Activated naive CD4-positive, alpha-beta T cell (primary cell): ENCODE data around the gene UBE2G2.

Source experiments
- DNase-seq, 4 experiments: peaks; one replicate each; lab custom pipeline; 2025; lab: John Stamatoyannopoulos, UW

Gene UBE2G2

DNA sequence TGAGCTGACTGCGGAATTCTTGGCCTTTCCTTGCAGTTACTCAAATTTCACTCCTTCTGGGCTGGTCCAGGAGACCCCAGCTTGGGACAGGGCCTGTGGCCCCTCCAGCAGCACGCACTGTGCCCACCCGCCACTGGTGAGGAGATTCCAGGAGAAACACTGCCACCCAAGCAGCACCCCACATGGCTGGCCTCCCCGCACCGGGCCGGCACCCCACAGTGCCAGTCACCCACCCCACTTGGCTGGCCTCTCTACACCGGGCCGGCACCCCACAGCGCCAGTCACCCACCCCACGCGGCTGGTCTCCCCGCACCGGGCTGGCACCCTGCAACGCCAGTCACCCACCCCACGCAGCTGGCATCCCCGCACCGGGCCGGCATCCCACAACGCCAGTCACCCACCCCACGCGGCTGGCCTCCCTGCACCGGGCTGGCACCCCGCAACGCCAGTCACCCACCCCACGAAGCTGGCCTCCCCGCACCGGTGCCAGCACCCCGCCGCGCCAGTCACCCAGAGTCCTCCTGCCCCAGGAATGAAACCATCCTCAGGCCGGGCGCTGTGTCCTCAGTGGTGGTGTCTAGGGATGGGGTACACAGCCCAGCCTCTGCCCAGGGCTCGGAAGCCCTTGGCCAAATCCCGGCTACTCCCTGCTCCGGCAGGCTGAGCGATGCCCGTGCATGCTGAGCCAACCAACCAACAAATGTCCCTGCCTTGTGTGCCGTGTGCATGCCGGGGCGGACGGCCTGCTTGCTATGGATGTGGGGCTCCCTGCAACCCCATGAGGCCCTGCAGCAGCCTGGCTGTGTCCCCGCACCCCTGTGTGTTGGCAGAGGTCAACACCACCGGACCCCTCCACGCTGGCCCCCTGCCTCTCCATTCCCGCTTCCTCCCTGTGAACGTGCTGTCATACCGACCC is 51.6 kb downstream of the UBE2G2 start:
- no peak for DNase-seq

DNA sequence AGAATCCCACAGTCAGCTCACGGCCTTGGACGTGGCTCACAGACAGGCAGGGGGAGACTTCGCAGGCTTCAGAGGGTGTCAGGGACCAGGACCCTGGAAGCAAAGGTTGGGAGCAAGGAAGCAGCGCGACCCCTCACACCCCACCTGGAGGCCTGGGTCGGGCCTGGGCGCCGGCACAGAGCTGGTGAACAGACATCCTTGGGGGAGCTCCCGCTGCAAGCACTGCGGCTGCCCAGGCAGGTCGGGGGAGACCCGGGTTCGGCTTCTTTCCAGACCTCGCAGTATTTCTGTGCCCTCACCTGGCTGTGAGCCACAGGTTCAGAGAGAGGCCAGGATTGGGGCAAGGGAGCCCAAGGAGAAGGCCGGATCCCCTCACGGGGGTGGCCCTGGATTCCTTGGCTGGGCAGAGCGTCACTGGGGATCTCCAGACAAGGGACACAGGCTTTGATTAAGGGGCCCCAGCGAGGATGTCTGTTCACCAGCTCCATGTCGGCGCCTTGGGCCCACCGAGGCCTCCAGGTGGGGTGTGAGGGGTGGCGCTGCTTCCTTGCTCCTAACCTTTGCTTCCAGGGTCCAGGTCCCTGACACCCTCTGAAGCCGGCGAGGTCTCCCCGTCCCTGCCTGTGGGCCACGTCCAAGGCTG is 52.4 kb downstream of the UBE2G2 start:
- no peak for DNase-seq

DNA sequence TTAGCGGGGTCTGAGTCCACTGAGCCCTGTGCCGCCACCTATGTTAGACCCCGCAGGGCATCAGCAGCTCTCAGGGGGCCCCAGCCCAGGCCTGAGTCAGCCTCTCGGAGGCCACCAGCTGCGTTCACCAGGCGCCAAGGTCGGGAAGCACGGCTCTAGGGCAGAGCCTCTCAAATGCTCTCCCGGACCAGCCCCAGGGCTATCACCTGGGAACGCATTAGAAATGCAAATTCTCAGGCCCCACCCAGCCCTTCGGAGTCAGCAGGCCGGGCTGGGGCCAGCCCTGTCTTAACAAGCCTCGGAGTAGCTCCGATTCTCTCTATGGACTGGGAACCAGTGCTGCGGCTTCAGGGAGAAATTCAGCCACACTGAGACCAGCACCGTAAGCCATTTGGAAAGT is 53.0 kb downstream of the UBE2G2 start:
- DNase-seq, result no peak

DNA sequence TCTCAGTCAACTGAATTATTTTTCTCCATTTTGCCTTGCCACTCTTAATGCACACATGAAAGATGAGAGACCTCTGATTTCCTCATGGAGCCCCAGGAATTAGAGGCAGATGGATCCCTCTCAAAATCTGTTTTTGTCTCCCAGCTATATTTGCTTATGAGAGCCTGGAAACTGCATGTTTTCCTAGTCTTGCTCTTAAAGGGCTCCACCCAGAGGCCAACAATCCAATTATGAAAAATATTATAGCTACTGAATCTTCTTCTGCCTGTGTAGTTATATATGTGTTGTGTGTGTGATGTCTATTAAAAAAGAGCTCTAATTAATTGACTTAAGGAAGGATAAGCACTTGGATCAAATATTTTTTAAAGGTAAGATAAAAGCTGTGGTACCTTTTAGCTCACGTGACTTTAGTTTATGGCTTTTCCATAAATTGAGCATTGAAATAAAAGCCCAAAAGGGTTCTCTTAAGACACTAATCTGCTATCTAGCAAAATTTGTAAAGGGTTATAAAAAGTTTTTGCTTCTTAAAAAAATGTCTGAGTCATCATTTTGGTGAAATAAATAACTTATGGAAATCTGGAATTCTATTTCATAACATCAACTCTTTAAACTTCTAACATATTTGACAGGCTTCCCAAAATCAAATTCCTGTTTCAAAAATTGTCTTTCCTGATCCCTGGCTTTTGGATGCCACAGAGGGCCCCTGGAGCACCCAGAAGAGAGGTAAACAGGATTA is 59.0 kb downstream of the UBE2G2 start:
- DNase-seq, result no peak

DNA sequence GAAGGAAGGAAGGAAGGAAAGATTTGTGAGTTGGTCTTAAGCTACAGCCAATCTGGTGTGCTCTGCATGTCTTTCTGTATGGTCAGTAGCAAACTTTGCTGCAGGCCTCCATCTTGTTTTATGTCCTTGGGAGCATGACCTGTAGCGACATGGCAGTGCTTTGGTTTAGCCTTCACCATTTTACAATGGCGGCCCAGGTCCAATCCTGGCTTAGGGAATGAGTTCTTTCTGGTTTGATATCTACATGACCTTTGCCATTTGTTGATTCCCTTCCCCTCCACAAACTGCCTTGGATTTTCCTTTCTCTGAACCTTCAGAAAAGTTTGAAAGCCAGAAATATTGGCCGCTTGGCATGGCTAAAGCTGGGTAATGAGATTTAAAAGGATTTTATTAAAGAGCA is 59.7 kb downstream of the UBE2G2 start:
- DNase-seq, result no peak

DNA sequence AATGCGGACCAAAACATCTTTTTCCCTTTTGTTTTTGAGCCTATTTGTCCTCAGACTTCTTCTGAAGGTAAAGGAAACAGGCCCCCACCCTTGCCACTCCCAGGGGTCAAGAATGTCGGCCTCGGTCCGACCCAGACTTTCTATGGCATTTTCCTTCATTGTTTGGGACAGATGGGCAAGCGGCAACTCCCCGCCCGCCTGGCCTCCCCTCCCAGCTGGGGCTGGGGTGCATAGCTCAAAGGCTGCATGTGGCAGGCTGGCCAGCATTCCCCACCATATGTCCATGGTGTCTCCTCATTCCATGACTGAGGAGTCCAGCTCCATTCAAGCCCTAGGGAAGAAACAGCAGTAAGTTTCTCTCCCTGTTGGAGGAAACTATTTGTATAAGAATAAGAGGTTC is 60.9 kb downstream of the UBE2G2 start:
- DNase-seq, result no peak

DNA sequence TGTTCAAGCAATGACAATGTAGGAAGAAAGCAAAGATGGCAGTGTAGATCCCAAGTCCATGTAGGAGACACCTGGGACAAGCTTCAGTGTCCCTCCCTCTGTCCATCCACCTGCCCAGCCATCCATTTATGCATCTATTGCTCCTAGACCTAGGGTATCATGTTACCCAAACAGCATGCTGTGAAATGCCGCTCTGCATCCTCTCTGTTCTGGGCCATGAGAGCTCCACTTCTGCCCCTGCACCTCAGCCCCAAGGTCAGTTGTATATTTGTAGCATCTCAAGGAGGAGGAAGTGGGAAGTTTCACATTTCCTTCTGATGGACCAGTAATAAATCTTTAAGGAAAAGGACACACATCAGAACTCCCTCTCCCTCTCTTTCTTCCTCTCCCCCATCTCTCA is 62.3 kb downstream of the UBE2G2 start:
- DNase-seq, result no peak

DNA sequence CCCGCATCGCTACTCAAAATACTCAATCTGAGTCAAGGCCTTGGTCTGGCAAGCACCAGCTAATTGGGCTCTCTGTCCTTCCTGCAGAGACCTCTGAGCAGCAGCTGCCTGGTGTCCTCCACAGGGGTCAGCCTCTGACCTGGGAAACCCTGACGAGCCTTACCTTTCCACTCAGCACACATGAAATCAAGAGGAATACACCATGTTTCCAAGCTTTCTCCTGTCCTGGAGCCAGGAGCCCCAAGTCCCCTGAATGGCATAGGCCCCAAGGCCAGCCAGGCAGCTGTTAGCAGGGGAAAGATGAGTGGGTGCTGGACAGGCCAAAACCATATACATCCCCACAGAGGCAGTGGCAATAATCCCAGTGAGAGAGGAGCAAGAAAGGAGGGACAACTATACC is 63.0 kb downstream of the UBE2G2 start:
- DNase-seq, result no peak

DNA sequence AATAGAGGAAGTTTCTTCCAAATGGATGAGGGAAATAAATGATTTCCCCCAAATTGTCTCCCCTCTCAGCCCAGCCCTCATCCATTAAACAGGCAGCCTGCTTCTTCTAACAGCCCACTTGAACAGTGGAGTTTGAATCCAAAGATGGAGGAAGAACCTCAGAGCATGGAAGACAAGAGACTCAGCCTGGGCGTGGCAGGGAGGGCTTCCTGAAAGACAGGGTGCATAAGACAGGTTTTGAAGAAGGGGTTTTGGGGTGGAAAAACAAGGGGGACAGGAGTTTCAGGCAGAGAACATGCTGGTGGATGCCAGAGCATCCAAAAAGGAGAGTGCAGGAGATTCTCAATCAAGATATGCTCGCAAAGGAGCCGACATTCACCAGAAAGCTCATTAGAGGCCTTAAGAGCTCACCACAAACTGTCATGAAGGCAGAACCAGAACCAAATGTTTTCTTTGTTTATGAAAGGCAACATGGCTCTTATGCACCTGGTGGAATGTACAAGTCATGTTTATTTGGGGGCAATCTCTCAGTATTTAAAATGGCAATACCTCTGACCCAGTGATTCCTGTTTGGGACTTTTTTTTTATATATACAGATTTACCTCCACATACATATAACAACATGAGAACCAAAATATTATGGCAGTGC is 63.8 kb downstream of the UBE2G2 start:
- DNase-seq, result no peak

DNA sequence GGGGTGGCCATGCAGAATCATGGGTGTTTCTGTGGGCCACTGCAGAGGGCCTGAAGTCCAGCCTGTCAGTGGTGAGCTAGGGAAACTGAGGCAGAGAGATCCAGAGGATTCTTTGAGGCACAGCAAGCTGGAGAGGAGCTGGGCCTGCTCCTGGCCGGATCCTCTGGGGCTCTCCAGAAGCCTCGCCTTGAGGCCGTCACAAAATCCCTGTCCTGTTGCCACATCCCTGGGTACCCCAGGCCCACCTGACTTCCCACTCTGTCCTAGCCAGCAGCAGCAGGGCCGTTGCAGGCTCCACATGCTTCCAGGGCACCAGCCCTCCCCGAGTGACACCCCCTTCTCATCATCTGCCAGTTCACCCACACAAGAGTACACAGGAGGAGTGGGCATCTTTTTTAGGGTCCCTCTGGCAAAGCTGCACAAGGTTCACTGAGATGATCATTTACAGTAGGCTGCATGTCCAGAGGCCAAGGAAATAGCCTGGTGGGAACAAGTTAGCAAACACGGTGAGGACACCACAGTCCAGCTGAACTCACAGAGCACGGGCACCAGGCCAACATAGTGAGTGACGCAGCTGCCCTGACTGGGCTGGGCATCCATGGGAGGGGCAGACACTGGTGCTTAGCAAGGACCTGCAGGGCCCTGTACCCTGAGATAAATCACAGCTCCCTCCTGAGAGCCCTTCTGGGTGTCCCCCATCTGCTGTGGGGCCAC is 65.2 kb downstream of the UBE2G2 start:
- no peak for DNase-seq

DNA sequence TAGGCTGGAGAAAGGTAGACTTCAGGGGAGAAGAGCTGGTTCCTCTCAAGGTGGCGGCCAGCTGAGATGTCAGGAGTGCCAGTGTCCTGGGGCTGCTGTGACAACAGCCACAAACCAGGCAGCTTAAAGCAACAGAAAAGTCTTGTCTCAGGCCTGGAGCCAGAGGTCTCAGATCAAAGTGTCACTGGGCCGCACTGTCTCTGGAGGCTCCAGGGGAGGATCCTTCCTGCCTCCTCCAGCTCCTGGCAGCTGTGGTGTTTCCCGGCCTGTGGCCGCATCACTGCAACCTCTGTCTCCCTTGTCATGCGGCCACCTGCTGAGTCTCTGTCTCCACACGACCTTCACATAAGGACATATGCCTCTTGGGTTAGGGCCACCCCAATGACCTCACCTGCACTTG is 65.8 kb downstream of the UBE2G2 start:
- no peak for DNase-seq

DNA sequence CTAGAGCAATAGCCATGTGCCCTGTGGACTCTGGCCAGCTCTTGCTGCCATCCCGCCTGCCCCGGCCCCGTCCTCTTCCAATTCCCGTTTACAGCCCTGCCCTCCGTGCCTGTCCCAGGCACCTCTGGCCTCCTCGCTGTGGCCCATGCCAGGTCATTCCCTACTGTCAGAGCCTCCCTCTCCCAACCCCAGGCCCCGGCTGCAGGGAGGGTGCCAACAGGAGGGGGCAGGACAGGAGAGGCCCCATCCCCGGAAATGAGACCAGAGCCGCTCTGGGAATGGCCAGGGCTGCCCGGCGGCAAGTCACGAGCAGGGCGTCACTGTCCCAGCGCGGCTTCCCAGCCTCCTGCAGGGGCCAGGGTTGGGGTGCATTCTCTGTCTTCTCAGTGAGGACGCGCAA is 66.8 kb downstream of the UBE2G2 start:
- no peak for DNase-seq

DNA sequence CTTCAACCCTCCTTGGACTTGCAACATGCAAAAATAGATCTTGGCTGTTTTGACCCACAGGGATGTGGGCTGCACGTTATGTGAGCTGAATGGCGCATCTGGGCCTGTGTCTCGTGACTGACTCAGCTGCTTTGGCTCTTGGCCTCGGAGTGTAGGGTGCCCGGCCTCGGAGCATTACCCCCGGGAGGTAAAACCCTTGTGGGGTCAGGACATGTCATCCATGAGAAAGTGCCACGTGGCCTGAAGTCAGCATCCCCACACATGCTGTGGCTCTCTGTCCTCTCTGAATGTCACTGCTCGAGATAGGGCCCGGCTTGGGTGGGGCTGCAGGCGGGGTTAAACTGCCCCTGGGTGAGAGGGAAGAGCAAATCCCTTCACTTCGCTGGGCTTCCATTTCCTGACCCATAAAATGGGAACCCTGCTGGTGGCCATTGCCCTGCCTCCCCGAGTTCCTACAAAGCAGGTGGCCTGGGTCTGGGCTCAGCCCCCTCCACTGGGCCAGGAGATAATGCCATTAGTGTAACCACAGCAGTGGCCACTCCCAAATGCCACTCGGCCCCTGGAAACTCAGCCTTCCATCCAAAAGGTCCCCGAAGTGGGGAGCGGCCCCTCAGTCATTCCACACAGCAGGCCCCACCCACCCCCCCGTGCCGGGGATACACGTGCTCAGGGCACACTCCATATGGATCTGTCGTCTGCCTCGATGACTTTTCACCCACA is 67.4 kb downstream of the UBE2G2 start:
- DNase-seq, result no peak

DNA sequence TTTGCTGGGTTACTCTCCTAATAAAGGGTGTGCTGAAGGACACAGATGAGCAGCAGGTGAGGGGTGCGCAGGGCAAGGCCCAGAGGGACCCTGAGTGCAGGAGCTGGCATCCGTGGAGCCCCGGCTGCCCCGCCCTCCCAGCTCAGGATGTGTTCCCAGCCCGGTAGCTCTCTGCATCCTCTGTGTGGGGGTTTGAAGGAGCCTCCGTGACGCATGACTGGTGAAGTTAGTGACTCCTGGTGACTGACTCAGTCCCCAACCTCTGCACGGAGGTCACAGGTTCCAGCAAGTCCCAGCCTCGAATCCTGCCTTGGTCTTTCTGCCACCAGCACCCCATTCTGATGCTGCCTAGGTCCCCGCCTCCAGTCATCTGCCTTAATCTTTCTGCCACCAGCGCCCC is 68.7 kb downstream of the UBE2G2 start:
- DNase-seq, result no peak

DNA sequence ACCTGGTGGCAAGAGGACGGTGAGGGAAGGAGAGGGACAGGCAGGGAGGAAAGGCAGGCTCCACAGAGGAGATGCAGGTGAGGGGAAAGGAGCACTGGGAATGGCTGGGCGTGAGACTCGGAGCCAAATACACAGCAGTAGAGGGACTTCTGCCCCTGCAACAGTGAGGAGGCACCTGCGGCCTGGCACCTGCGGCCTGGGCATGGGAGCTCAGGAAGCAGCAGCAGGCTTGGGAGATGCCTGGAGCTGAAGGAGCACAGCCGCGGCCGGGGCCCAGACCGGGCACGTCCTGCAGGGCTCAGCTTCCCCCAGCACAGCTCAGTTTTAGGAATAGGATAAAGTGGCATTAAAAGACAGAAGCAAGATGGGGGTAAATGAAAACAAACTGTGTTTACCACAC is 69.4 kb downstream of the UBE2G2 start:
- DNase-seq, result no peak

DNA sequence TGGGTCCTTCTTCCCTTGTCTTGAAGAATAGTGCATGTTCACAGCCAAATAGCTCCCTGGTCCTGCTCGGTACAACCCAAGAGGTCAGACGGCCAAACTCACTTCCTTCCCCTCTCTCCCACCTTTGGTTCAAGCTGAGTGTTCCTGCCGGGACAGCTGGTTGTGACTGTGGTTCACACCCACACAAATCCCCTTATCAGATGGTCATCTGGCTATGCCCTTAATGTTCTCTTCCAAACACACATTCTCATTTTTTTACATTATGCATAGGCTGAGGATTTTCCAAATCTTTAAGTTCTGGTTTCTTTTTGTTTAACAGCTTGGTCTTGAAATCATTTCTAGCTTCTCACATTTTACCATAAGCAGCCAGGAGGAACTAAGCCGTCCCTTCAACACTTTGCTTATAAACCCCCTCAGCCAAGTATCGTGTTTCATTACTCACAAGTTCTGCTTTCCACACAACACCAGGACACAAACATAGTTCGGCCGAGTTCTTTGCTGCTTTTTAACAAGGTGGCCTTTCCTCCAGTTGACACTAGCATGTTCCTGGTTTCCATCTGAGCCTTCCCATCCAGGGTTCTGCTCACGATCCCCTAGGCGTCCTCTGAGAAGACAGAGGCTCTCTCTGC is 70.6 kb downstream of the UBE2G2 start:
- DNase-seq, result no peak

DNA sequence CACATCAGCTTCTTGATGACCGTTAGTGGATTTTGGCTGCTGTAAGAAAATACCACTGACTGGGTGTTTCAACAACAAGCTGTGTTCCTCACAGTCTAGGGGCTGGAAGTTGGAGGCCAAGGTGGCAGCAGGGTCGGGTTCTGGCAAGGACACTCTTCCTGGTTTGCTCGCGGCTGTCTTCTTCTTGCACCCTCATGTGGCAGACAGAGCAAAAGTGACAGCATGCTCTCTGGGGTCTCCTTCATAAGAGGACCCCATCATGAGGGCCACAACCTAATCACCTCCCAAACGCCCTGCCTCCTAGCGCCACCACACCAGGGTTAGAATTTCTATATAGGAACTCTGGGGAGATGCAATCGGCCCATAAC is 71.6 kb downstream of the UBE2G2 start:
- no peak for DNase-seq

DNA sequence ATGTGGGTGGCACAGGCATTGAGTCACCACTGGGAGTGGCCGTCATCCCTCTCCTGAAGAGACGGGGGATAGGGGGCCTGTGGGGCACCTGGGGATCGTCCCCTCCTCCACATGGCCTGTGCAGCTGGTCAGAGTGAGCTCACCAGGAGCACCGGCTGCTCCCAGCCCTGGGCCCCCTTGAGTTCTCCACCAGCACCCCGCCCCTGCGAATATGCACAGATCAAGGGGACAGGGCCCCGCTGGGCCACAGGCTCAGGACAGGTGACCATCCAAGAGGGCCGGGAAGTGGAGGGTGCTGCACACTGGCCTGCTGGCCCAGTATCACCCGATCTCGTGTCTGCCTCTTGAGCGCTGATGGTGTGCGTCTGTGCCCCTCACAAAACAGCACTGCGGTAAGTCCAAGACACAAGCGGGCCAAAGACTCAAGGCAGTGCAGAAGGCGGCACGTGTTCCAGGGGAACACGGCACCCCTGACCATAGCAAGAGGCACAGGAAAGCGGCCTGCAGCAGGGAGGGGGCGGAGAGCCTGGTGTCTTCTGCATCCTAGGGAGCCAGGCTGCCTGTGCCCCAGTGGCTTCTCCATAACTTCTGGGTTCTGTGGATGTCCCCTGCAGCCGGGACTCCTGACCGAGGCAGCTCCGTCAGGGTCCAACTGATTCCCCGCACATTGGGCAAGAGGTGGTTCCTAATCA is 72.1 kb downstream of the UBE2G2 start:
- DNase-seq, result no peak

DNA sequence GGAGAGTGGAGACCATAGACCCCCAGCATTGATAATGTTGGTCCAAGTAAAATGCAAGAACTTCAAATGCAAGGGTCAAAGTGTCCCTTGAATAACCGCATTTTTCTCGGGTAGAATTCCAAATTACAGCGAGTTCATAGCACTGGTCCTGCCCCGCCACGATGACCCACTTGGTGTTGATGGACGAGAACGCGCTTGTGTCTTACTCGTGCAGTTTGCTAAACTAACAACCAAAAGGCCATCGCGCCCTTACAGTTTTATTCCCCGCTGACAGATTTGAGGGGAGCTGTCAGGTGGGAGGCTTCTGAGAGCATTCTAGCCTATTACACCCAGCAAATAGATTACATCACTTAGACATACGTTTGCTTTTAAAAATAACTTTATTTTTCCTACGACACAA is 72.9 kb downstream of the UBE2G2 start:
- no peak for DNase-seq

DNA sequence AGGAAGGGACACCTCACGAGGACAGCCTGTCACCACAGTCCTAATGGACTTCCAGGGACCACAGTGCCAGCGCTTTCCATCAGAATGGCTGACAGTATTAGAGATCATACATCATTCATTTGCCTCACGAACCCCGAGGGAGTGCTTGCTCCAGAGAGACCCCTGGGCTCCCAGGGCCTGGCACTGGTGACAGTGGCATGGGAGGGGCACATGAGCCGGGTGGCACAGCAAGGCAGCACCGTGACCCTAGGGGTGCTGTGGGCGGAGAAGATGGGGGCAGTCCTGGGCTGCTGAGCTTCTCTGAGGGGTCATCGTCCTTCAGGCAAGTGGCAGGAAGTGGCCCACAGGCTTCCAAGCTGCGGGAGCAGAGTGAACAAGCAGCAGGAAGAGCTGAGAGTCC is 73.9 kb downstream of the UBE2G2 start:
- no peak for DNase-seq
